C4-2B (cell line): ENCODE data around the gene TPP1.

ENCODE experiments used
- CTCF ChIP-seq: fragments of 450-650 bp; conservative IDR thresholded peaks from 2 replicates; pipeline ENCODE4 v1.5.1; 2017; ENCODE audit warnings: mild to moderate bottlenecking
- ZFX ChIP-seq: fragments of 450-650 bp; IDR thresholded peaks from 2 replicates; pipeline ENCODE4 v1.6.1; 2017

DNA sequence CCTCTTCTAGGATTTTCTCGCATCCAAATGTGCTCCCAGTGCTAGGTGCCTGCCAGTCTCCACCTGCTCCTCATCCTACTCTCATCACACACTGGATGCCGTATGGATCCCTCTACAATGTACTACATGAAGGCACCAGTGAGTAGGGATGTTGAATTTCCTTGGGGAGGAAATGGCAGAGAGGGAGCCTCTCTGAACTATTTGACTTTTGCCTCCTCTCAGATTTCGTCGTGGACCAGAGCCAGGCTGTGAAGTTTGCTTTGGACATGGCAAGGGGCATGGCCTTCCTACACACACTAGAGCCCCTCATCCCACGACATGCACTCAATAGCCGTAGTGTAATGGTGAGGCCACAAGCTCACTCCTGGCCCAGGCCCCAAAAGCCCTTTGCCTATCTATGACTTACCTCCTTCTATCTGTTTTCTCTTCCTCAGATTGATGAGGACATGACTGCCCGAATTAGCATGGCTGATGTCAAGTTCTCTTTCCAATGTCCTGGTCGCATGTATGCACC, 9.7 kb downstream of the TPP1 start:
- no peak for TF ChIP-seq CTCF
- TF ChIP-seq ZFX, result no peak
